Frontal cortex (tissue), 4 donors: ENCODE data around the gene URM1. TPM values are rescaled to one million over a fixed set of nuclear protein-coding genes. Genes with fewer than 3 reads are reported as not detected.

Experiments used
- DNase-seq, 2 donors: peaks; one replicate each; pipeline ENCODE4 v3.0.0; 2012; ENCODE audit warnings: low spot score in 2 of 2
- FAIRE-seq: peaks from 2 replicates; lab custom pipeline; 2012; peaks lifted over from hg19 to GRCh38; lab: Jason Lieb, UNC
- total RNA-seq: library from RNA; depleted of rRNA; stranded (reverse); fragments of >200 nt; gene quantifications from one replicate; pipeline ENCODE4 v1.2.3, GENCODE V29; 2014
- donor health status: control.
- donor health status: control.
- donor health status: control.

The URM1 gene
- total RNA-seq, 1 donor from 2014 or later: 17.9 TPM

DNA sequence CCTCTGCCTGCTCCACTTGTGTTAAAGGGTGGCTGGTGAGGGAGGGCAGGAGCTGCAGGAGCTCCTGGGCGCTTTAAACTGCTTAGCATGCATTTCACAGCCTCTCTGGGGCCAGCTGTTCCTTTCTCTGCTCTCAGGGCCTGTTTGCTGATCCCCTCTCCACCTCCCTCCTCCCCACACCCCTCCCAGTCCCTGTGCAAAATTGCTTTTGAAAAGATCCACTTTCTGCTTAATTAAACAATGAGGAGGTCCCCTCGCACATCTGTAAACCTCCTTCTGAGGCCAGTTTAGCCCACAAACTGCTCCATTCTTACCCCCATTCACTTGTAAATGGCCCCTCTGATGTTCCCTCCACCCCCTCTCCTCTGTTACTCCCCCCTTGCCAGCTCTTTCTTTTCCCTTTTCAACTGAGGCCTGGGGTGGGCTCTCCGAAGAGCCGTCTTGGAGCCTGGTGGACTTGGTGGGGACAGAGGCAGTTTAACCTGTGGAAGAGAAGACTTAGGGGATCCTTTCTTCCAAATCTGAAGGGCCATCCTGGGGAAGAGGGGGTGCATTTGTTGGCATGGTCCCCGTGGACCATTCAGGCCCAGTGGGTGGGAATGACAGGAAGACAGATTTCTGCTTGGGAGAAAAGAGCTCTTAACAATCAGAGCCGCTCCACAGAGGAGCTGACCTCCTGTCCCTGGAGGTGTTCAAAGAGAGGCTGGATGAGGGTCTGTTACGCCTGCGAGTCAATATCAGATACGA is 12.0 kb downstream of the URM1 start:
- DNase-seq: no peak
- FAIRE-seq: no peak

DNA sequence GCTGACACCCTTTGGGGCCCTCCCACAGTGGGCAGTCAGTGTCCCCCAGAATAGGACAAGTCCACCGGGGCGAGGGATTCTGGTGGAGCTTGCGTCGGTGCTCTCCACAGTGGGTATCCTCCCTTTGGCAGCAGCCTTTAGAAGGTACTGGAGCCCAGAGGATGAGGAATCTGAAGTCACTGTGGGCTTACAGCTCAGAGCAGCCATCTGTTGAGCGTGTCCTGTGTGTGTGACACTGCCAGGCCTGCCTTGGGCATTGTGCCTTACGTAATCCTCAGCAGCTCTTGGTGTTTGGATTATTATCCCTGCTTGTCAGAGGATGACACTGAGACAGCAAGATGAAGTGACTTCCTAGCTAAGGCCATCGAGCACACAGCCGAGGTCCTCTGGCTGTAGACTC is 12.6 kb downstream of the URM1 start:
- FAIRE-seq (no peak), DNase-seq (no peak)

DNA sequence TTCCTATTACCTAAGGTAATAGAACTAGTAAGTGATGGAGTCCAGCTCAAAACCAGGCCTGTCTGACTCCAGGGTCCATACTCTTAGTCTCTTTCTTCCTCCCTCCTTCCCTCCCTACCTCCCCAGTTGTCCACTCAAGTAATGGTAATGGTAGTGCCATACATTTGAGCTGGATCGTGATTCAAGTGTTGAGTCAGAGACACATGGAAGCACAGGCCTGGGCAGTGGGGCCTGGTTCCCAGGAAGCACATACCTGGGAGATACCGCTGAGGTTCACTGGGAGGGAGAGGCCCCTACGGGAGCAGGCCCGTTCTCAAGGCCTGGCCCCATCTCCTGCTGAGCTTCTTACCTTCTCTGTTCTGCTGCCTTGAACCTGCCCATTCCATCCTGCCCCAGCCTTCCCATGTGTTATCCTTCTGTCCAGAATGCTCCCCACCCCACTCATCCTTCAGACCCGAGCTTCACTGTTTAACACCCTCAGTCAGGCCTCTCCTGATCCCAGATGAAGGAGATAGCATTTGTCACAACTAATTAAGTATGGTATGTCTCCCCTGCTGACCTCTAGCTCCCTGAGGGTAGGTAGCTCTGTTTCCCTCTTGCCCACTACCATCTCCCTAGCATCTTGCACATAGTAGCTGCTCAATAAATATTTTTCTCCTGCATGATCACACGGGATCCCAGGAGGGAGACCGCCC is 13.8 kb downstream of the URM1 start:
- DNase-seq (no peak), FAIRE-seq (no peak)

DNA sequence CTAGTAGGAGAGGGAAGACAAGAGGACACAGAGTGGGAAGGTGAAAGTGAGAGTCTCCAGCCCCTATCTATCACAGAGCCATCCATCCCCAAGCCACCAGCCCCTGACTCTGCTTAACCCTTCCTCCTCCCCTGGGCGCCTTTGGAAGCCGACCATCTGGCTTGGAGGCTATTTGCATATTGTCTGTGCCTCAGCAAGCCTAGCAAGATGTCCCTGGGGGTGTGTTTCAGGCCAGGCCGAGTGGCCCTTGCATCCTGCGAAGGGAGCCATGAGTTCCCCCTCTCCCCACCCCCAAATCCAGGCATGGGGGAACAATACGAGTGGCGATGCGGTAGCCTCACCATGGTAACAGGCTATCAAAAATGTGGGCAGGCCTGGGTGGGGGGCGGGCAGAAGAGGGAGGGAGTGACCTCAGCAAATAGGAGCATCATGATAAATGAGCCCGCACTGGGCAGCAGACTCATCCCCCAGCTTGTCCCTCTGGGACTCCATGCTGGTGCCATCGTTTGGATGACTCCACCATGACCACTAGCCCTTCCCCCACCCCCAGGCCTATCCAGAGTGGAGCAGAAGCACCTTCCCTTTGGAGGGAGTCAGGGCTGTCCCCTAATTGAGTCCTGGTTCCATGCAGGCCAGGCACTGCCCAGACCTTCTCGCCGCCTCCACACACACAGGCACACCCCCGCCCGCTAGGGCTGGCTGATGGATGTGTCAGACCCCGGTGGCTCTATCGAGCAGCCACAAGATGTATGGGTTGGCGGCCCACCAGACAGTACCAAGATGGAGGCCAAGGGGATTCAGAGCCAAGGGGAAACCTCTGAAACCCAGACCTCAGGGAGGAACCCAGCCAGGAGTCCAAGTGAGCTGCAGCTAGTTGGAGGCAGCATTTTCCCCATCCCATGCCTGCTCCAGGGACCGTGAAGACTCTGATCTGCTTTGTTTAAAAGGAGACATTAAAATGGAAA is 14.6 kb downstream of the URM1 start:
- DNase-seq (no peak), FAIRE-seq (no peak)

DNA sequence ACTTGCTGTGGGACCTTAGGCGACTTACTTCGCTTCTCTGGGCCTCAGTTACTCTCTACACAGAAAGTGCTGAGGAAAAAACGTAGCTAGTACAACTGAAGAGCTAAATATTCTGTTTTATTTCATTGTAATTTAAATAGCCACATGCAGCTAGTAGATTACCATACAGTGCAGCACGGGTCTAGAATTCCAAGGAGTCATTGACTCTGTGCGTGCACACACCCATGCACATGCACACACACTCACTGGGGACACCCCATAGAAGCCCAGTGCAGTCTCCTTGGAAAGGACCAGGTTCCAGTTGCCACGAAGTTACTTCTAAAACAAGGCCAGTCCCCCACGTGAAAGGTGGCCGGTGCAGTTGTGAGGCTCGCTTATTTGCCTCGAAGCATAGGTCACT is 17.0 kb downstream of the URM1 start:
- no peak for DNase-seq
- no peak for FAIRE-seq

DNA sequence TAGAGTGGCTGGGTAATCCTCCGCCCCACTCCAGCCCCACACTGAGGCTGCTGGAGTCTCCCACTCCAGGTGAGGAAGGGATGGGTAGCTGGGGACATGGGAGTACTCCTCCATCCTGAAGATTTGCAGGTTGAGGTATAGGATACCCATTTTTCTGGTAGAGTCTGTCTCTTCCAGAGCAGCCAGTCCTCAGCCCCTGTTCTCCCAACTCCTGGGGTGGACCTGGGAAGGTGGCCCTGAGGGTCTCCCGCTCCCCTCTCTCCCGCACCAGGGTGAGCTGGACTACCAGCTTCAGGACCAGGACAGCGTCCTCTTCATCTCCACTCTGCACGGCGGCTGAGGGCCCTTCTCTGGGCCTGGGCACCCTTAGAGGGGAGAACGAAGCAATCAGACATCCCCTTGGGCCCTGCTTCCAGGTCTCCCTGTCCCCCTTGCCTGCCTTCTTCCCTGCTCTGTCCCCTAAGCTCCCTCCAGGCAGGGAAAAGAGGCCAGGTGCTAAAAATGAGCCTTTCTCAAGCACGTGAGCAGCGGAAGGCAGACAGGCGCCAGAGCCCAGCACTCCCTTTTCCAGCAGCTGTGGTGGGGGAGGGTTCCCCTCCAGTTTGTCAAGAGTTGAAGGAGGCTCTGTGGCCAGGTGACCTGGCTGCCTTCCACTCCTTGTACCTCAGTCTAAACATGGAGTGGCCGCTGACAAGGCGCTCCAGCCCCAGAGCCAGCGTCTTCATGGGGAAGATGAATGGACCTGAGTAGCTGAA is 18.4 kb downstream of the URM1 start:
- DNase-seq: no peak
- no peak for FAIRE-seq

DNA sequence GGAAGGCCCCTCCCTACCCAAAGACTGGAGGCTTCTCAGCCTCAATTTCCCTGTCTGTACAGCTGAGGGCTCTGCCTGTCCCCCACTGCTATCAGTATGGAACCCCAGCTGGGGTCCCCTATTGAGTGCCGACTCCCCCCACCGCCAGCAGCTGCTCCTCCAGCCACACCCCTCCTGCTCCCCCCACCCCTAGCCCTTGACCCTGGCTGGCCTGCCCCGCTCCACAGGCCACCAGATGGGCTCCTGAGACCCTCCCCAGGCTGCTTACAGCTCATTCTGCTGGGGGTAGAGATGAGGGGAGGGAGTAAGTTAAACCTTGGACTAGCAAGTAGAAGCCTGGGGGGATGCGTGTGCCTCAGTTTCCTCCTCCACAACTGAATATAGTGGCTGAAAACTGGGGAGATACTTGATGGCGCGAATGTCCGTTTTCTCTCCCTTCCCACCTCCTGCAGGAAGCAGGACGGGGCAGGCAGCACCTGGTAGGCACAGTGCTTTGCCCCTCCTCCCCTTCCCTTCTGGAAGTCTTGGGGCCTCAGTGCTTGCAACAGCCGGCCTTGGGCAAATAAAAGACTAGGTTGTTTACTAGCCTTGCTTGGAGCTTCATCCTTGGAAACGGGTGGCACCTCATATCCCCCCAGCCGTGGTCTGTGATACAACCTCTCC is 19.1 kb downstream of the URM1 start:
- DNase-seq: no peak
- FAIRE-seq: no peak

DNA sequence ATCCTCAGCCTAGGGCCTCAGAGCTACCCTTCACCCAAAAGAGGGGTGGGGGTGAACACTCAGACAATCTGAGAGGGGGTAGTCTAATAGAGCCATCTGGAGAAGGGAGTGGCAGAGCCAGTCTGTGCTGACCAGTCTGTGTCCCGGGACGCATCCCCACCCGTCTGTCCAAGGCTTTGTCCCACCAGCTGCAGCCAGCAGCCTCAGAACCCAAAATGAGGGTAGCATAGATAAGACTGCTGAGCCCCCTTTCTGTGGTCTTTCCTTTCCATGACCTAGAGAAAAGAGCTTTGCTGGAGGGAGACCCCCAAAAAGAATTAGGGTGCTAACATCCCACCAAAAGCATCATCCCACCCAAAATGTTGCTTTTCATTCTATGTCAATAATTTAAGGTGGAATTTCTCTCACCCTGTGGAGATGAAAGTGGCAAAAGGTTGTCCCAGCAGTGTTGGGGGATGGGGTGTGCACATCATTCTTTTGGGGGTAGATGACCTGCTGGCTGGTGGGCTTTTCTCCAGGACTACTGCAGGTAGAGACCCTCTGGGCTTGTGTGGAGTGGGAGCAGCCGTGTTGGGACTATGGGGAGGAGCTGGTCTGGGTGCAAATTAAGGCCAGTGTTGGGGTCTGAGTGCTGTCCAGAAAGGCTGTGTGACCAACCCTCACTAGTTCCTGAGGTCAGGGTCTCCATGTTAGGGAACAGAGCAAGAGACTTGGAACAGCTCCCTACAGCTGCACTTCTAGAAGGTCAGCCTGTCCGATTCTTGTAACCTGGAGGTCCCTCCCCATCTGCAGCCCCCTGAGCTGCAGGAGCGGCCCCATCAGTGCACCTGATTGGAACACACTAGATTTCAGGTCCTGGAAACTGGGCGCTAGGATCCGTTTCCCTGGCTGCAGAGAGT is 19.9 kb downstream of the URM1 start:
- peak in 1 of 2 donors; percentile 55 for DNase-seq
- FAIRE-seq: no peak

DNA sequence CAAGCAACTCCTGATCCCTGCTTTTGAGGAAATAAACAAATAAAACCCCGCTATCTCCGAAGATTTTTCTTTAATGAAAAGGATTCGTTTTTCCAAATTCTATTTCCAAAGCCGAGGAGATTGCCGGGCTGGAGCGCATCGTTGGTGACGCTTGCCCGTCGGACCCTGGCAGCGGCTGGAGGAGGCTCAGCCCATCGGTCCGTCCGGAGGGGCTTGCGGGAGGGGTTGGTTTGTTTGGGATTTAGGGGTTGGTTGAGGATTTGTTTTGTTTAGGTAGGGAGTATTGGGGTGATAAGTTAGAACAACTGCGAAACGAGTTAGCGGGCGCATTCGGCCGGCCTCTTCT is 20.8 kb downstream of the URM1 start:
- FAIRE-seq (no peak), DNase-seq (no peak)

DNA sequence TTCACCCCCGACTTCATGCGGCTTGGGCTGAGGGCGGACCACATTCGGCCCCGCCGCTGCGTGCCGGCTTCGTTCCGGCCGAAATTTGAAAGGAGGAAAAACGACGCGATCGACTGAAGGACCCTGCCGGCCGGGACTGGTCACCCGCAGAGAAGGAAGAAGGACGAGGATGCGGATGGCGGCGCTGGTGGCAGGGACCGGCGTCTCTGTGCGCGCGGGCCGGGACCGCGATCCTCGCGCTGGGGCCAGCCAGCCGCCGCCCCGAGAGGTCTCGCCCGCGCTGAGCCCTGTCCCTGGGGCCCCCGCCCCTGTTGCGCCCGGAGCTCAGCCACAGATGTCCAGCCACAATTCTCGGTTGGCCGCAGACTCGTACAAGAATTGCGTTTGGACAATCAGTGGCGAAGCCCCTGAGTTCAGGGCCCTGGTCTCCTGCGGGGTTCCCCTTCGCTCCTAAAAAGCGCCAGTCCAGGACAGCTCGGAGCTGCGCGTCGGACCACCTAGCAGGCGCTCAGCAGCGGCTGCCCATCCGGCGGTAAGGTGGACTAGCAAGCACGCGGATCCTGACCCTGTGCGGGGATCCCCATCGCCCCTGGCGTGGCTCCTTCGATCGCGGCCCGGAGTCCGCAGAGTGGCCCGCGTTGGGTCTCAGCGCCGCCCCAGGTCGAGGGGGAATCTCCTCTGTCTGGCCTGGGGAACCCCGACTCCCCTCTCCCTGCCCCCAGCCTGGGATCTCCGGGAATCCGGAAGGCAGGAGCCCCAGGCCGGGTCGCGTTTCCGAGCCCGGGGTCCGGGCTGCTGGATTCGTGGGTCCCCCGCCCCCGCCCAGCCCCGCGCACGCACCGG is 21.3 kb downstream of the URM1 start:
- peak in 1 of 2 donors; percentile 51 for DNase-seq
- FAIRE-seq: no peak

DNA sequence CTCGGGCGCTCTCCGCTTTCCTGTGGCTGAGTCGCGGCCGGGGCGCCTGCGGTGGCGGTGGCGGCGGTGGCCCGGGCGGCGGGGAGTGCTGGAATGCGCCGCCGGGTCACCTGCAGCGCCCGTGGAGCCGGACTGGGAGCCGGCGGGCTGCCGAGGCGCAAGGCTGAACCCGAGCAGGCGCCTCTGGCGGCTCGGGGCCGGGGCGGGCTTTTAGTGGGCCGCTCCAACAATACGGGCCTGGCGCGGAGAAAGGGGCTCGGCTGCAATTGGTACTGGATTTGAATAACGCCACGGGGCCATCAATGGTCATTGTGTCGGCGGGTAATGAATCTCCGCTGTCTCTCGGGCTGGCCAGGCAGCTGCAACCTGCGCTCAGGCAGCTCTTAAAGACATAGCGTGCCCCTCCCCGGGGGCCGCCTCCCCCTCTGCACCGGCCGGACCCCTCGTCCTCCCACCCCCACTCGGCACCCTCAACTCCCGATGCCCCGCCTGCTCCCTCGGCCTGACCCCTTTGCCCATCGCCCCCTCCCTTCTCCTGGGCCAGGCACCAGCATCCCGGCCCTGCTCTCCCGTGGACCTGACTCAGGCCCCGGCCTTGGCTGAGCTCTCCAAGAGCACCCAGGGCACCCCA is 22.1 kb downstream of the URM1 start:
- FAIRE-seq (no peak), DNase-seq (peak in 1 of 2 donors; percentile 80)

DNA sequence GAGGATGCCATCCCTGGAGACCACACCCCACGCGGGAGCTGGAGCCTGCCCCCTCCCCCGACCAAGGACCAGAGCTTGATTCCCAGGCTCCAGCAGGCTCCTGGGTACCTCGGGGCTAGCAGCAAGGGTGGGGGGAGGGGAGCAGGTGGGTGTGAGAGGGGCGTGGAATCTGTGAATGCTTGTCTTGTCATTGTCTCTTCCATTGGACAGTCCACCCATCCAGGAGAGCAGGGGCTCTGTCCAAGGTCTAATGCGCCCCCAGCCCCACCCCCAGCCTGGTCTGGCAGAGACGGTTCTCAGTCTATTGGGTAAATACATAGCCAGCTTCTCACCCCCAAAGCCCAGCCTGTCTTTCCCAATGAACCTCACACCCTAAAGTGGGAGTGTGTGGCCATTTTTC is 22.8 kb downstream of the URM1 start:
- DNase-seq (no peak), FAIRE-seq (no peak)

DNA sequence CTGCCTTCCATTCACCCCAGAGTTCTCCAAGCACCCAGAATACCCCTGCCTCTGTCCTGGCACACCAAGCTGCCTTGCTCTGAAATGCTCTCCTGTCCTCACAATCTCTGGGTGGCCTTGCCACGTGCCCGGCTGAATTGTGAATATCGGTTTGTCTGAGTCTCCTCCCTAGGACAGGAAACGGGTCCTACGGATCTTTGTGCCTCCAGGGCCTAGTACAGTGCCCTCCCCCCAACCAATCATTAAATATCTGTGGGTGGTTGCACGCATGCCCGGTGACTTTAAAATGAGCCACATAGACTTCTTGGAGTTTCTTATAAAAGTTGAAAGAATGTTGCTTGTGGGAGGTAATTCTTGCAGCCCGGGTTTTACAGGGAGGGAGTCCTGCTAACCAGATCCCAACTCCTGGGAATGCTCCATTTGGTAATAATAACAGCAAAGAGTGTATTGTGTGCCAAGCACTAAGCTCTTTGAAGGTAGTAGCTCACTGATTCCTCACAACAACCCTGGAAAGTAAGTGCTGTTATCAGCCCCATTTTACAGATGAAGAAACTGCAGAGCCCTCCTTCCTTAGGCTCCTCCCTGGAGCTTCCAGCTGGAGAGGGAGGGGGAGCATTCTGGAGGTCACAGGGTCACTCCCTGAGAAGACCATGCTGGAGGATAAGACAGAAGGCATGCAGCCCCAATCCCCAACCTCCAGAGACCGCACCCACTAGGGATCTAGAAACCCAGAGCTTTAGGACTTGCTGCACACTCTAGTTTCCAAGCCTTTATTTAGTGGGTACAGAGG is 23.4 kb downstream of the URM1 start:
- no peak for FAIRE-seq
- DNase-seq: no peak

DNA sequence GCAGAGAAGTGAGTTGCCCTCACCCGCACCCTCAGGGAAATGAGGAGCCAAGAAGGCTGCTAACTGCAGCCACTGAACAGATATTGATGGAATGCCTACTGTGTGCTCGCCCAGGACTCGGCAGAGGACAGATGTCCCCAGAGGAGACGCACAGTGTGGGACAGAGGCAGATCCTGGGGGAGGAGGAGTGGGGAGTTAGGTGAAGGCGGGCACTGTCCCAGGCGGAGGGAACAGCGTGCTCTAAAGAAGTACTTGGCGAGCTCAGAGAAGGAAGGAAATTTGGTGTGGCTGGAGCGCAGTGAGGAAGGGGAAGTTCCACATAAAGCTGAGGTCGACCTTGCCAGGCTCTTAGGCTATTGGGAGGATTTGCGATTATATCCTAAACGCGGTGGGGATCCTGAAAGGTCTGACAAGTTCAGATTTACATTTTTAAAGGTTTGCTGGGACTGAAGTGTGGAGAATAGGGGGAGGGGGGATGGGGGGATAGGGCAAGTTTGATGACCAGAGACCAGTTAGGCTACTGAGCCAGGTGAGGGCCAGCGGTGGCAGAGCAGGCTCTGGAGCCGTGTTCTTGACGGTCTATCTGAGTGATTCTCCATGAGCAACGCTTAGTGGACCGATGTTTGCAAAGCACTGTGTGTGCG is 25.9 kb downstream of the URM1 start:
- no peak for DNase-seq
- FAIRE-seq: no peak

DNA sequence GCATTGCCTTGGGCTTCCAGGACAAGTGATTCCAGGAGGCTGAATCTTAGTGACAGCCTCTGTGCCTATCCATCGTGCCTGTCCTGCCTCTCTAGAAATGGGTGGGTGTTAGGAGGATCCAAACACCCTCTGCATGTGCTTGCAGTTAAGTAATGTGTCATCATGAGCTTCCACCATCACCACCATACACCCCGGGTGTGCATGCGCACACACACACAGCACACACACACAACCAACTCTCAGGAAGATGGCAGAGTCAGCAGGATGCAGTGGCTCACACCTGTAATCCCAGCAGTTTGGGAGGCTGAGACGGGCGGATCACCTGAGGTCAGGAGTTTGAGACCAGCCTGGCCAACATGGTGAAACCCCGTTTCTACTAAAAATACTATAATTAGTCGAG is 26.7 kb downstream of the URM1 start:
- no peak for DNase-seq
- no peak for FAIRE-seq

DNA sequence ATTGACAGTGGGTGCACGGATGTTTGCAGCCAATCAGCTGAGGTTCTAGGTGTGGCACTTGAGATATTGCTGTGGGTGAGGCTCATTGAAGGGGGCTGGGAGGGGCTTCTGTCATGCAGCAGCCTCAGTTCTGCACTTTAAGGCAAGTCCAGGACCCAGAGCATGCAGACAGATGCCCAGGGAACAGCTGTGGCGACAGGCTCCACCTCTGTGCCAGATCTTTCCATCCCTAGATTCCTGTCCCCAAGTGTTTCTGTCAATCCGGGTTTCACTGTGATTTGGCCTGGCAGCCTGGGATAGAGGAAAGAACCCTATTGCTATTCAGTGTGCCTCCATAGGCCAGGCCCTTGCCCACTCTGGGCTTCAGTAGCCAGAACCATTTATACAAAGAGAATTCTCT is 28.7 kb downstream of the URM1 start:
- no peak for FAIRE-seq
- DNase-seq: no peak
